ENCODE results near the gene PCDHGA9. TPM values are rescaled to one million over a fixed set of nuclear protein-coding genes. Genes with fewer than 3 reads are reported as not detected.

Gene PCDHGA9
- total RNA-seq, 4 donors from 2014 or later: 3.3 to 8.7 (median 4.9) TPM

DNA sequence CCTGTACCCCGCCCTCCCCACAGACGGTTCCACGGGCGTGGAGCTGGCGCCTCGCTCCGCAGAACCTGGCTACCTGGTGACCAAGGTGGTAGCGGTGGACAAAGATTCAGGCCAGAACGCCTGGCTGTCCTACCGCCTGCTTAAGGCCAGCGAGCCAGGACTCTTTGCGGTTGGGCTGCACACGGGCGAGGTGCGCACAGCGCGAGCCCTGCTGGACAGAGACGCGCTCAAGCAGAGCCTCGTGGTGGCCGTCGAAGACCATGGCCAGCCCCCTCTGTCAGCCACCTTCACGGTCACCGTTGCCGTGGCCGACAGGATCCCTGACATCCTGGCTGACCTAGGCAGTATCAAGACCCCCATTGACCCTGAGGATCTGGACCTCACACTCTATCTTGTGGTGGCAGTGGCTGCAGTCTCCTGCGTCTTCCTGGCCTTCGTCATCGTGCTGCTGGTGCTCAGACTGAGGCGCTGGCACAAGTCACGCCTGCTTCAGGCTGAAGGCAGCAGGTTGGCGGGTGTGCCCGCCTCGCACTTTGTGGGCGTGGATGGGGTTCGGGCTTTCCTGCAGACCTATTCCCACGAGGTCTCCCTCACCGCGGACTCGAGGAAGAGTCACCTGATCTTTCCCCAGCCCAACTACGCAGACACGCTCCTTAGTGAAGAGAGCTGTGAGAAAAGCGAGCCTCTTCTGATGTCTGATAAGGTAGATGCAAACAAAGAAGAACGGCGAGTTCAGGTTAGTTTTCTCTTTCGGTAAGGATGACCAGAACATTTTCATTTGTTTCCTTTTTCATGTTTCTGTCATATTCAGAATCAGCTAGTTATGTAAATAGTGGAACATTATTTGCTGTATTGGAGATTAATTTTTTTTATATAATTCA is 36.3 kb upstream of the PCDHGA9 start:
- DNase-seq (ENCODE audit: extremely low spot score): no peak
- H3K9me3 ChIP-seq: peaks cover 9 to 100% (median 97%) of the 10 kb centered on the region in 4 donors
- peaks cover 0 to 38% (median 0%) of the 10 kb centered on the region in 4 donors for H3K27me3 ChIP-seq
- H3K4me1 ChIP-seq: no peaks in the 10 kb centered on the region
- intact Hi-C loops (cut with DNase I): no loop called here
- TF ChIP-seq EP300 (IDR thresholded peaks at IDR 0.05) (no peak), POLR2A (IDR thresholded peaks at IDR 0.05; ENCODE audit: low read depth) (no peak), POLR2AphosphoS5 (IDR thresholded peaks at IDR 0.05) (no peak)
- TF ChIP-seq, protein P1, sequence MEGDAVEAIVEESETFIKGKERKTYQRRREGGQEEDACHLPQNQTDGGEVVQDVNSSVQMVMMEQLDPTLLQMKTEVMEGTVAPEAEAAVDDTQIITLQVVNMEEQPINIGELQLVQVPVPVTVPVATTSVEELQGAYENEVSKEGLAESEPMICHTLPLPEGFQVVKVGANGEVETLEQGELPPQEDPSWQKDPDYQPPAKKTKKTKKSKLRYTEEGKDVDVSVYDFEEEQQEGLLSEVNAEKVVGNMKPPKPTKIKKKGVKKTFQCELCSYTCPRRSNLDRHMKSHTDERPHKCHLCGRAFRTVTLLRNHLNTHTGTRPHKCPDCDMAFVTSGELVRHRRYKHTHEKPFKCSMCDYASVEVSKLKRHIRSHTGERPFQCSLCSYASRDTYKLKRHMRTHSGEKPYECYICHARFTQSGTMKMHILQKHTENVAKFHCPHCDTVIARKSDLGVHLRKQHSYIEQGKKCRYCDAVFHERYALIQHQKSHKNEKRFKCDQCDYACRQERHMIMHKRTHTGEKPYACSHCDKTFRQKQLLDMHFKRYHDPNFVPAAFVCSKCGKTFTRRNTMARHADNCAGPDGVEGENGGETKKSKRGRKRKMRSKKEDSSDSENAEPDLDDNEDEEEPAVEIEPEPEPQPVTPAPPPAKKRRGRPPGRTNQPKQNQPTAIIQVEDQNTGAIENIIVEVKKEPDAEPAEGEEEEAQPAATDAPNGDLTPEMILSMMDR (IDR thresholded peaks at IDR 0.05): no peak
- WGBS: 46% methylated on average over 16 of the region's 46 CpGs
- H3K27ac ChIP-seq (replicated peaks in 1 of 4): no peak overlapping the region
- H3K4me3 ChIP-seq: no peak overlapping the region
- H3K36me3 ChIP-seq: no peaks in the 10 kb centered on the region

DNA sequence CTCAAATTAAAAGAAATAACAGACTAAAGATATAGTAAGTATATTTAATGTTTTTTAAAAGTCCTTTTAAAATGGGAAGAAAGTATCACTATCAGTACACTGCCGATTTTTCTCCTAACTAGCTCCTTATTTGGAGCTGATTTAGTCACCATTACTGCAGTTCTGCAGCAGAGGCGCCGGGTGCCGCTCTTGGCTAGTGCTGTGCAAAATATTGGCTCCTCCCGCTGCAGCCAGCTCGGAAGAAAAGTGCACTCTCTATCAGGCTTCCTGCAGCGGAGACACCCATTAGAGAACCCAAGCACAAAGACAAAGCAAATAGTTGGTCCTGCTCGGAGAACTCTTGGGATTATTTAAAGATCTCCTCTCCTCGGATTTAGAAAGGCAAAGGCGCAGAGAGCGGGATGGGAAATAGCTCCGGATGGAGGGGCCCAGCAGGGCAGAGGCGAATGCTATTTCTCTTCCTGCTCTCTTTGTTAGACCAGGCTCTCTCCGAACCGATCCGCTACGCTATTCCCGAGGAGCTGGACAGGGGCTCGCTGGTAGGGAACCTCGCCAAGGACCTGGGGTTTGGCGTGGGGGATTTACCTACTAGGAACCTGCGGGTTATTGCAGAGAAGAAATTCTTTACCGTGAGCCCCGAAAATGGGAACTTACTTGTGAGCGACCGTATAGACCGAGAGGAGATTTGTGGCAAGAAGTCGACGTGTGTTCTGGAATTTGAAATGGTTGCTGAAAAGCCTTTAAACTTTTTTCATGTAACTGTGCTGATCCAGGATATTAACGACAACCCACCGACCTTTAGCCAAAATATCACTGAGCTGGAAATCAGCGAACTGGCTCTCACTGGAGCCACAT is 32.4 kb upstream of the PCDHGA9 start, which contains the start of gene PCDHGB3:
PCDHGB3 (plus strand) TSS at position 249 of the 855 bp plus-strand sequence; CDS start at position 402, 153 bp downstream.
- TF ChIP-seq, protein P1 (IDR thresholded peaks at IDR 0.05): peak in 2 of 3 experiments; percentile 20 to 22
- TF ChIP-seq EP300 (IDR thresholded peaks at IDR 0.05) (no peak), POLR2A (IDR thresholded peaks at IDR 0.05; ENCODE audit: low read depth) (no peak)
- 24% methylated on average over 32 of the region's 32 CpGs for WGBS
- H3K4me3 ChIP-seq: peak within 1 kb of the TSS in 3 of 4 donors; percentile 6 to 40 (median 22)
- H3K9me3 ChIP-seq: peaks cover 18 to 100% (median 100%) of the 10 kb centered on the region in 4 donors
- no peaks in the 10 kb centered on the region for H3K36me3 ChIP-seq
- H3K27ac ChIP-seq (replicated peaks in 1 of 4): no peak within 1 kb of the TSS
- peaks cover 0 to 13% (median 0%) of the 10 kb centered on the region in 4 donors for H3K27me3 ChIP-seq
- intact Hi-C loops (cut with DNase I): no loop called here
- H3K4me1 ChIP-seq: peaks cover 0 to 7% (median 0%) of the 10 kb centered on the region in 4 donors
- DNase-seq (ENCODE audit: extremely low spot score): no peak

DNA sequence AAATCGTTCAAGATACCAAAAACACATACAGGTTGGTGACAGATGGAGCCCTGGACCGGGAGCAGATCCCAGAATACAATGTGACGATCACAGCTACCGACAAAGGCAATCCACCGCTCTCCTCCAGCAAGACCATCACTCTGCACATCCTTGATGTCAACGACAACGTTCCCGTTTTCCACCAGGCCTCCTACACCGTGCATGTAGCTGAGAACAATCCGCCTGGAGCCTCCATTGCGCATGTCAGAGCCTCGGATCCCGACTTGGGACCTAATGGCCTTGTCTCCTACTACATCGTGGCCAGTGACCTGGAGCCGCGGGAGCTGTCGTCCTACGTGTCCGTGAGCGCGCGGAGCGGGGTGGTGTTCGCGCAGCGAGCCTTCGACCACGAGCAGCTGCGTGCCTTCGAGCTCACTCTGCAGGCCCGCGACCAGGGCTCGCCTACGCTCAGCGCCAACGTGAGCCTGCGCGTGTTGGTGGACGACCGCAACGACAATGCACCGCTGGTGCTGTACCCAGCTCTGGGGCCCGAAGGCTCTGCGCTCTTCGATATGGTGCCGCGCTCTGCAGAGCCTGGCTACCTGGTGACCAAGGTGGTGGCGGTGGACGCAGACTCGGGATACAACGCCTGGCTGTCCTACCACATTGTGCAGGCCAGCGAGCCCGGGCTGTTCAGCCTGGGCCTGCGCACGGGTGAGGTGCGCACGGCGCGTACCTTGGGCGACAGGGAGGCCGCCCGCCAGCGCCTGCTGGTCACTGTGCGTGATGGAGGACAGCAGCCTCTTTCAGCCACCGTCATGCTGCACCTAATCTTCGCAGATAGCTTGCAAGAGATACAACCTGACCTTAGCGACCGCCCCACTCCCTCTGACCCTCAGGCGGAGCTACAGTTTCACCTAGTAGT is 30.8 kb upstream of the PCDHGA9 start:
- intact Hi-C loops (cut with DNase I): no loop called here
- H3K9me3 ChIP-seq: peaks cover 18 to 99% (median 99%) of the 10 kb centered on the region in 4 donors
- no peak for DNase-seq (ENCODE audit: extremely low spot score)
- H3K4me1 ChIP-seq: peaks cover 0 to 7% (median 0%) of the 10 kb centered on the region in 4 donors
- H3K27ac ChIP-seq (replicated peaks in 1 of 4): no peak overlapping the region
- TF ChIP-seq EP300 (IDR thresholded peaks at IDR 0.05): no peak
- TF ChIP-seq, protein P1 (IDR thresholded peaks at IDR 0.05): no peak
- no peak overlapping the region for H3K4me3 ChIP-seq
- WGBS: 42% methylated on average over 62 of the region's 69 CpGs
- H3K36me3 ChIP-seq: no peaks in the 10 kb centered on the region
- no peaks in the 10 kb centered on the region for H3K27me3 ChIP-seq

DNA sequence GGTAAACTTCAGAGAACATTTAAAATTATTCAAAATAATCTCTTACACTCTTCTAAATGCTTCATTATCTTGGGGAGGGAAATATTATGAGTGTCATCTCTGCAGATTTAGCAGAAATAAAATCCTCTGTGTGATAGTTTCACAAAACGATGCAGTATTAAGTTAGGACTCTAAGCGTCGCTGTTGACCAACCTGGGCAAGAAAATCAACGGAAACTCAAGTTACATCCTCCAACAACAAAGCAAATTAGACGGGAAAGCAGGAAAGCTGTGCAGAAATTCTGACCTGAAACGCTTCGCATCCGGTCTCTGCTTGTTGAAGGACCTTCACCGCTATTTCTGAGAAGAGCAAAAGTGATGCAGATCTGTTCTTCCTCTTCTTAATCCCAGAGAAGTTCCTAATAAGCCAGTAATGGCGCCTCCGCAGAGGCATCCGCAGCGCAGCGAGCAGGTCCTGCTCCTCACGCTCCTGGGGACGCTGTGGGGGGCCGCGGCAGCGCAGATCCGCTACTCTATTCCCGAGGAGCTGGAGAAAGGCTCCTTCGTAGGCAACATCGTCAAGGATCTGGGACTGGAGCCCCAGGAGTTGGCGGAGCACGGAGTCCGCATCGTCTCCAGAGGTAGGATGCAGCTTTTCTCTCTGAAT is 28.8 kb upstream of the PCDHGA9 start, which contains the start of gene PCDHGA6:
PCDHGA6 (plus strand) TSS at position 219 of the 645 bp plus-strand sequence; CDS start at position 412, 193 bp downstream.
- H3K27me3 ChIP-seq: no peaks in the 10 kb centered on the region
- H3K27ac ChIP-seq (replicated peaks in 1 of 4): no peak within 1 kb of the TSS
- peaks cover 18 to 100% (median 99%) of the 10 kb centered on the region in 4 donors for H3K9me3 ChIP-seq
- TF ChIP-seq, protein P1 (IDR thresholded peaks at IDR 0.05): peak; percentile 17 to 27 (median 24)
- no peak for TF ChIP-seq POLR2A (IDR thresholded peaks at IDR 0.05; ENCODE audit: low read depth)
- peaks cover 0 to 7% (median 0%) of the 10 kb centered on the region in 4 donors for H3K4me1 ChIP-seq
- intact Hi-C loops (cut with DNase I): no loop called here
- peak within 1 kb of the TSS; percentile 22 to 44 (median 30) for H3K4me3 ChIP-seq
- no peaks in the 10 kb centered on the region for H3K36me3 ChIP-seq
- no peak for DNase-seq (ENCODE audit: extremely low spot score)
- 12% methylated on average over 27 of the region's 27 CpGs for WGBS
